ENCODE results near the gene SDR42E1.
"Not testable (repeated sequence)": the region's sequence is repeated elsewhere in the genome, so short reads cannot be mapped to it uniquely, and the experiment has no call there.

The SDR42E1 gene

DNA sequence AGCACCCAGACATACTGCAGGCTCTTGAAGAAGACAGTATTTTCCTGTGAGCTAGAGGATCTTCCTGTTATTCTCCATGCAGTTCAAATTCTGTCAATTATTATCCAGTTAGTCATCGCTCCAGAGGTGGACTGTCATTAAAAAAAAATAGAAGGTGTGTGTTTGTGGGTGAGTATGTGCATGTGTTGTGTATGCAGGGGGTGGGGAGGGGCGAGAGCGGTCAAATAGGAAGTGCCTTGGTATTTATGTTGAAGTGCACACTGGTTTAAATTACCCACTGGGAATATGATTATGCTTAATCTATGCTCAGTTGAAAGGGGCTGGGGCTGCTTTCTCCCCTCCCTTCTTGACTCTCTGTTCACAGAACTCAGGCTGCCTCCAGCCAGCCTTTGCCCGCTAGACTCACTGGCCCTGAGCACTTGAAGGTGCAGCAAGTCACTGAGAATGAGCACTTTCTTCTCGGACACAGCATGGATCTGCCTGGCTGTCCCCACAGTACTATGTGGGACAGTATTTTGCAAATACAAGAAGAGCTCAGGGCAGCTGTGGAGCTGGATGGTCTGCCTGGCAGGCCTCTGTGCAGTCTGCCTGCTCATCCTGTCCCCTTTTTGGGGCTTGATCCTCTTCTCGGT, 23.8 kb upstream of the SDR42E1 start, which contains the start of gene HSD17B2:
Gene HSD17B2 (plus strand): TSS at position 273 of the 632 bp plus-strand sequence. CDS start 172 bp downstream, at position 445.
- no peak for DNase-seq

DNA sequence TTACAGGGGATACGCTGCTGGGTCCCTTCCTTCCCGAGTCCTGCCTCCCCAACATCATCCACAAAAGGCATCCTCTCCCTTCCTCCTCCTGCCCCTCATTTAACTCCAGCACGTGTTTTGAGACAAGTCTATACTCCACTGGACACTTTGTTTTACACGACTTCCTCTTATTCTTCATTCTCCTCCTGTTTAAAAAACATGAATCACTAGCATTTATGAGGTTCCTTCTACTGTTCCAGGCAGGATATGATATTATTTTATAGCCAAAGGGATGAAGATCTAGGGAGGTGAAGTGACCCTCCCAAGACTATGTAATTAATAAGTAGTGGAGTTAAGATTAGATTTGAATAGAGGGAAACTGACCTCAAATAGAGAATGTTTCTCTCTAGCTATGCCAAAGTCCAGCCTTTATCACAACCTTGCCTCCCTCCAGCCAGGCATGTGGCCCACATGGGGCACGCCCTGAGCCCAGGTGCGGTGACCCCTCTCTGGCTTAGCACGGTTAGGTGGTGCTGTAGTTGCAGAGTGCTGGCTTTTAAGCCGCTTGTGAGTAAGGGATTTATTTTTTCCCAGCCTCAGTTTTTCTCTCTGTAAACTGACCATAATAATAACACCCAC, 22.5 kb upstream of the SDR42E1 start:
- no peak for DNase-seq

DNA sequence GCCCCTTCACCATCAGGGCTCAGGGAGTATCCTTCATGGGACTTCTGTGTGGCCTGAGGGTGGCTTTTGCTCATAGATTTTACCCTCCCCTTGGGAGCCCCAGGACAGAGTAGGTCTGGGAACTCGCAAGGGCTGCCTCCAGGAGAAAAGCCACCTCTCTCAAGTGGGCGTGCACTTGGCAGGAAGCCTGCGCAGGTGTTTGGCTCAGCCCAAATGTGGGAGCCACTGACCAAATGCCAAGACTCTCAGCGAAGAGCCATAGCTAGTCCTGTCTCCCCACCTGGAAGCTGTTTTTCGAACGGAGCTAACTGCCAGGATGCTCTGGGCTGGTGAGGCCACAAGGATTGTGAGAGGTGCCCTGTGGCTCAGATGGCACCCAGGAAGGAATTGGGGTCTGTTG, 21.7 kb upstream of the SDR42E1 start:
- no peak for DNase-seq

DNA sequence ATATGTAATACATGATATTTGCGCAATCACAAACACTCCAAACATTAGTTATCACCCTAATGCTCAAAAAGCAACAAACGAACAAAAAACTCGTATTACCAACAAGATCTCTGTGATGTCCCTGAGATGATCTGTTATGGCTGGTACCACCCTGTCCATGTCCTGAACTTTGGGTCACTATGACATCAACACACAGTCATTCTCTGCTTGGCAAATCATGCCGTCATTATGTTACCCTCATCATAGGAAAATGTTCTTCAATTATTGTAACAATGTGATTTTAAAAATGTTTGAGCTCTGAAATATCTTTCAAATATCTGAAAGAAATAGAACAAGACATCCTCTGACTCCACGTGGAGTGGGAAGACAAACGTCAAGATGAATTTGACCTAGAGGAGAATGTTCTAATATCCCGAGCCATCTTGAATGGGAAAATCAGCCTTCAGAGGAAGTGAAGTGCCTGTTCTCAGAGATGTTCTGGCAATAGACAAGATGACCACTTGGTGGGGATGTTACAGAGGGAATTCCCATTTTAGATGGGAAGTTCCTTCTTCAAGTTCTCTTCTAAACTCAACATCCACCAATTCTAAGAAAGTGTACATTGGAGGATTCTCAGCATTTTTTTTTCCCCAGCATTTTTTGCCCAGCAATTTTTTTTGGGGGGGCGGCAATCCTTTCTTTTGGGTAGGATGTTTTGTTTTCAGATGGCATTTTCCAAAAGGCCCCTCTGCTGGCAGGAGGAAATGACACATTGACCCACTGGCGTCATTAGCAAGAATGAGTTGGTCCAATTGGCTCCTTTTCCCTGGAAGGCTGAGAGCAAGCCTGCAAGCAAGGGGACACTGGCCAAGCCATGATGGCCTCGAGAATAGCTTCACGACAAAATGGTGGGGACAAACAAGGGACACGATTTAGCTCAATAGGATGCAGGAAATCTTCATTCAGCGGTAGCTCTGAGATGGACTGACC, 20.1 kb upstream of the SDR42E1 start:
- DNase-seq, result no peak

DNA sequence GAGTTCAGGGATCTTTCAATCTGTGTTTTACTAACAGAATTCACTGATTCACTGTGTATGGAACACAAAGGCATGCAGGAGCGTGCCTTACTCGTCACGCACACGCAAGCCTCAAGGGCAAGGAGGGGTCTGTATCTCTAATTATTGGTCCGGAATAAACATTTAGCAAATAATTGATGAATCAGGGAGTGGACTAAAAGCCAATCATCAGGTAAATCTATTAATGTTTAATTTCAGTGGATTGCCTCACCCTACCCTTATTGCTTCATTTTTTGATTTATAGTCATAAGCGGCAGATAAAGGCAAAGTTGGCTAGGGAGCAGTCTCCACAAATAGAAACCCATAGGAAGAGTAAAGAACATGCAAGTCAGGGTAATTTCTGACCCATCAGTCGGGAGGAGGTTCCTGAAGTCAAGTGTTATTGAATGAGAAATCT, 16.4 kb upstream of the SDR42E1 start:
- DNase-seq, result no peak

DNA sequence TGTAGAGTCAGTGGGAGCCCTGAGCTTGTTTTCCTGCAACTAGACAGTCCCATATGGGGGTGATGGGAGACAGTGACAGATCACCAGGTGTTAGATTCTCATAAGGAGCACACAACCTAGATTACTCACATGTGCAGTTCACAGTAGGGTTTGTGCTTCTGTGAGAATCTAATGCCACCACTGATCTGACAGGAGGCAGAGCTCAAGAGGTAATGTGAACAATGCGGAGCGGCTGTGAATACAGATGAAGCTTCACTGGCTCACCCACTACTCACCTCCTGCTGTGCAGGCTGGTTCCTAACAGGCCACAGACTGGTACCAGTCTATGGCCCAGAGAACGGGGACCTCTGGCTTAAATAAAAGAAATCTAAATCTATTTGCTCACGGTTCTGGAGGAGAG, 13.6 kb upstream of the SDR42E1 start:
- DNase-seq, result no peak

DNA sequence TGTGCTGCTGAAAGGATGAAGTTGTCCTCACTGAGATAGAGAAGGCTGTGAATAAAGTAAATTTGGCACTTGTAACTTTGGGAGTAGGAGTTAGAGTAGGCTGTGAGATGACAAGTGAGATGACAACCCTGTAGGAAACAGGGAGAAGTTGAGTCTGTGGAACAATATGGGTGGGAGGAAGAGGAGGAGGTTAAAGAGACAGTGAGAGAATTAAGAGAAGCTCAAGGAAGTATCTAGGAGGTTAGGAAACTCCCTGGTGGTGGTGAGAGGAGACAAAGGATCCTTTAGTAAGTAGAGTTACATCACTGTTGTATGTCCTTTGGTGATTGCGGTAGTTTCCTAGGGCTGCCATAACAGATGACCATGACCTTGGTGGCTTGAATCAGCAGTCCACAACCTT, 13.0 kb upstream of the SDR42E1 start:
- DNase-seq, result no peak

DNA sequence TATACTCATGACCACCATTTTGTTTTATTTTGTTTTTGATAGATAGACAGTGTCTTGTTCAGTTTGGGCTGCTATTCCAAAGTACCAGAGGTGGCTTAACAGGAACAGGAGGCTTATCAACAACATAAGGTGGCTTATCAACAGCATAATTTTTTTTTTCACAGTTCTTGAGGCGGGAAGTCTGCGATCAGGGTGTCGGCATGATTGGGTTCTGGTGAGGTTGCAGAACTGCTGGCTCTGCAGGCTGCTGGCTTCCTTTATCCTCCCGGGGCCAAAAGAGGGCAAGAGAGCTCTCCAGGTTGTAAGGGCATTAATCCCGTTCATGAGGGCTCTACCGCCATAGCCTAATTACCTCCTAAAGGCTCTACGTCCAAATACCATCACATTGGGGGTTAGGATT, 11.9 kb upstream of the SDR42E1 start:
- no peak for DNase-seq

DNA sequence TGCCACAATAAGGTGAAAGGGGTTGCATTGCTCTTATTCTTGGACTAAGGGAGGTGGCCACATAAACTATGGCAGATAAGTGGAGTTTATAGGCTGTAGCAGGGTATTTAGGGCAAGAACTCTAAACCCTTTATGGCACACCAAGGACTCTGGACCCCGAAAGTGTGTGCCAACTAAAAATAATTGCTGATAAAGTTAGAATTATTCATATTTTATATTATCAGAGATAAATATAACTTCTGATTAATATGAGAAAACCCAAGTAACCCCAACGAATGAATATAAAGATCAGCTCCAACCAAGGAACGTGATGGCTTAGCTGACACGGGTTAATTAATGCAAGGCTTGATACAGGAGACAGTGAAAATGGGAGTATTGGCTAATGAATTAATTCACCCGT, 8.8 kb upstream of the SDR42E1 start:
- no peak for DNase-seq

DNA sequence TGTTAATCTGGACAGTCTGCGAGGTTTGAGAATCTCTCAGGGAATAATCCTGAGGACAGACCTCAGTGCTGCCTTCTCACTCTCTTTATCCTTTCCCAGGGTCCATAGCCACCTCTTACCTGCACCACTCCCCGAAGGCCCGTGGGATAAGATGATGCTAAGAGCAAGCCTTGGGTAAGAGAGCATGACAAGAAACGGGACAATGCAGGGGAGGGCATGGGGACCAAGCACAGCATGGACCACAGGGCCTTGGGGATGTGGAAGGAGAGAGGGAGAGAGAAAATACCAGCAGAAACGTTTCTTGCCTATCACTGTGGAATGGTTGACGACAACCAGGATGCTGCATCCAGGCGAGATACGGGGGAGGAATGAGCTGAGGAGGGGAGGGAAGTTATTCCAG, 8.3 kb upstream of the SDR42E1 start:
- no peak for DNase-seq

DNA sequence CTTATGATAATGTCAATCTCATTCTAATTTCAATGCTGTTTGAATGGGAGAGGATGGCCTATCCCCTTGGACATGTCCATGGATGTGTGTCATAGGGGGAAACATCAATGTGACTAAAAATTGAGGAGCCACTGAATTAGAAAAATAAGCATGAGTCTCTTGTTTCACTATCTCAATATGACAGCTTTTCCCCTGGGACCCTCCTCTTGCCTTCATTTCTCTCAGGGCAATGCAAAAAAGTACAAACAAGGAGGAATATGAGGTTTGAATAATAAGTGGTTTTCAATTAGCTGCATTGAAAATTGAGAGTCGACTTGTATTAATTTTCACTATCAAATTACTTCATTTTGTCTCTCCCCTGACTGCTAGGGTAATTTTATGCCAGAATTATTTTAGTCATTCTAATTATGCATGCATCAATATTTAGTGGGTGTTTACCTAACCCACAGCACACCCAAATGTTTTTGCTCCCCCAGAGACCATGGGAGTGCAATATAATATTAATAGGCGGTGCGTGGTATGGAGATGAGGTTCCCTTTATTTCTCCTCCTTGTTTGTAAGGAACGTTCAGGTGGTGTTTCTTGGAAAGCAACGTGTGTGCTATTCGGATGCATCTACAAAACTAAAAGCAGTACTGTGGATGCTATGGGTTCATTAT, 6.8 kb upstream of the SDR42E1 start:
- no peak for DNase-seq

DNA sequence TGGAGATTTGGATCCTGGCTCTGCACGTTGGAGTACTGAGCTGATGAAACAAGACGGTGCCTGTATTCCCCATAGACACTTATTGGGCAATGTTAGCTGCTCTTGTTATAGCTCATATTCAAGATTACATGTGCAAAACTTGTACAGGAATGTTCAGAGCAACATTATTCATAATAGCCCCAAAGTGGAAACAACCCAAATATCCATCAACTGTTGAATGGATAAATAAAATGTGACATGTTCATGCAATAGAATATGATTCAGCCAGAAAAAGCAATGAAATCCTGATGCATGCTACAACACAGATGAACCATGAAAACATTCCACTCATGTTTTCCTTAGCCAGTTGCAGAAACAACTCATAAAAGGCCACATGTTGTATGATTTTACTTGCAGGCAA, 5.7 kb upstream of the SDR42E1 start:
- DNase-seq, result no peak

DNA sequence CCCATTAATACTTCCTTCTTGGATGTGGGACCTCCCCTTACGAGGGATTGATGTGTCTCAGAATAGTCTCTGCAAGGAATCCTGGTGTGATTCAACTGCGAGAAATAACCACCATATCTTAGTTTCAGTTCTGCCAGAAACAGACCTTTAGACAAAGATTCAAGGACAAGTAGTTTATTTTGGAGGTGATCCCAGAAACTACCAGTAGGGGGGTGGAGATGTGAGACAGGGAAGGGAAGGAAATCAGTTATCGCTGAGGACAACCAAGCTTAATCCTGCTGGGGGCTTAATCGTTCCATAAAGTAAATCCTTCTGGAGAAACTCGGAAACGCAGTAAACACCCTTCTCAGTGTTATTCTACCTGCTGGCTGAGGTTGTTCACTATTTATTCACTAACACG, 5.0 kb upstream of the SDR42E1 start:
- DNase-seq, result no peak

DNA sequence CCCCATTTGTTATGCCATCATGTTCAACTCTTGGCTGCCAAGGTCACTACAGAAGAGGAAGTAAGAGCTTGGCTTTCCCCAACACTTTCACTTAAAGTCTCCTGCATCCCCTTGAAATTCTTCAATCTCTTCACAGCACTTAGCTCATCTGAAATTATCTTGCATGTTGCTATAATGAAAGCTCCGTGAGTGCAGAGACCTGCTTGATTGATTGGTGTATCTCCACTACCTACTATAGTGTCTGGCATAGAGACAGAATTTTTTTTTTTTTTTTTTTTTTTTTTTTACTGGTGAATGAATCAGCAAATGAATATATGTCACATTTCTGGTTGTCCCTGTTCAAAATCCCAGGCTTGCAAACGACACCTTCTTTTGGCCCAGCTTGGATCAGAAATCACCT, 1.9 kb upstream of the SDR42E1 start:
- no peak for DNase-seq

DNA sequence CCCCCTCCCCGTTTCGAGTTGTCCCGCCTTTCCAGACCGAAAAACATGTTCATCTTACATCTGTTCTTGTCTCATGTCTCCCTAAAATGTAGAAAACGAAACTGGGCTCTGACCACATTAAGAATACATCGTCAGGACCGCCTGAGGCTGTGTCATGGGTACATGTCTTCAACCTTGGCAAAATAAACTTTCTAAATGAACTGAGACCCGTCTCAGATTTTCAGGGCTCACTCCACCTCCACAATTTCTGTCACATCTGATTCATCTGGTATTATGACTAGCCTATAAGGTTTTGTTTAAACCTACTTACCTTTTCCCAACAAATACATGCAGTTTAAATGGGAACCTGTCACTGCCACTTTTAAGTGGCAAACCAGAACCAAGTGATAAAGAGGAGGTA, 621 bp downstream of the SDR42E1 start:
- no peak for DNase-seq

DNA sequence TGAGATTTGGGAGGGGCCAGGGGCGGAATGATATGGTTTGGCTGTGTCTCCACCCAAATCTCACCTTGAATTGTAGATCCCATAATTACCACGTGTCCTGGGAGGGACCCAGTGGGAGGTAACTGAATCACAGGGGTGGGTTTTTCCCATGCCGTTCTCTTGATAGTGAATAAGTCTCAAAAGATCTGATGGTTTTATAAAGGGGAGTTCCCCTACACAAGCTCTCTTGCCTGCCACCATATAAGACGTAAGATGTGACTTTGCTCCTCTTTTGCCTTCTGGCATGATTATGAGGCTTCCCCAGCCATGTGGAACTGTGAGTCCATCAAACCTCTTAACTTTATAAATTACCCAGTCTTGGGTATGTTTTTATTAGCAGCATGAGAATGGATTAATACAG, 1.5 kb downstream of the SDR42E1 start:
- DNase-seq, result not testable (repeated sequence)

DNA sequence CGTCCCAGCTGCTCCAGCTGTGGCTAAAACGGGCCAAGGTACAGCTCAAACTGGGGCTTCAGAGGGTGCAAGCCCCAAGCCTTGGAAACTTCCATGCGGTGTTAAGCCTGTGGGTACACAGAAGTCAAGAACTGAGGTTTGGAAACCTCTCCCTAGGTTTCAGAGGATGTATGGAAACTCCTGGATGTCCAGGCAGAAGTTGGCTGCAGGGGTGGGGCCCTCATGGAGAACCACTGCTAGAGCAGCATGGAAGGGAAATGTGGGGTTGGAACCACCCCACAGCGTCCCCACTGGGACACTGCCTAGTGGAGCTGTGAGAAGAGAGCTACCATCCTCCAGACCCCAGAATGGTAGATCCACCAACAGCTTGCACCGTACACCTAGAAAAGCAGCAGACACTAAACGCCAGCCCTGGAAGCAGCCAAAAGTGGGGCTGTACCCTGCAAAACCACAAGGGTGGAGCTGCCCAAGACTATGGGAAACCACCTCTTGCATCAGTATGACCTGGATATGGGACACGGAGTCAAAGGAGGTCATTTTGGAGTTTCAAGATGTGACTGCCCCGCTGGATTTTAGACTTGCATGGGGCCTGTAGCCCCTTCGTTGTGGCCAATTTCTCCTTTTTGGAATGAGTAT, 2.2 kb downstream of the SDR42E1 start:
- no peak for DNase-seq

DNA sequence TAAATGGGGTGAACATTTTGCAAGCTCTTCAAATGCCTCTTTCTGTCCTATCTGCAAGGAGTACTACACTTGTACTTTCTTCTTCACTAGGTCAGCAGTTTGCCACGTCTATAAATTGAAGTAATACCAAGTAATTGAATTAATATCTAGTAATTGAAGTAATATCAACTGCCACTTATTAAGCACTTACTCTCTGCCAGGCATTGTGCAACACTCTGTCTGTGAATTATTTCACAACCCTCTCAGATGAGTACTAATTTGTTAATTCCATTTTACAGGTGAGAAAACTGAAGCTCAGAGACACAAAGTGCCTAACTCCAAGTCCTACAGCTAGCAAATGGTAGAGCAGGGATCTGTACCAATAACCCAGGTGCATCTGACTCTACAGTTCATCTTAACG, 4.1 kb downstream of the SDR42E1 start:
- no peak for DNase-seq

DNA sequence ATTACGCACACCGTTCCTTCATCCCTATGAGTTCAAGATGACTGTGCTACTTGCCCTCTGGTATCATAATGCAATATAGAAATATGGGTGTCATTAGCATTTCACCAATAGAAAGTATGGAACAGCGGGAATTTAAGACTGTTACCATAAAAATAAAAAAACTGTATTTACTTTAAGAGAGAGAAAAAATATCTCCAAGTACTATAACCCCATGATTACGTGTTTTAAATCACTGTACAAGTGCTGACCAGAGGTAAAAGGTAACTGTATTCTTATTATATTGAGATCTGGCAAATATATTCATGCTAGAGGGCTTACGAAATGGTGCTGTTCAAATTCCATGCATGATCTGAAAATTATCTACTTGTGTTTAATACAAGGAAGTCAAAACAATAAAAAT, 5.2 kb downstream of the SDR42E1 start:
- no peak for DNase-seq

DNA sequence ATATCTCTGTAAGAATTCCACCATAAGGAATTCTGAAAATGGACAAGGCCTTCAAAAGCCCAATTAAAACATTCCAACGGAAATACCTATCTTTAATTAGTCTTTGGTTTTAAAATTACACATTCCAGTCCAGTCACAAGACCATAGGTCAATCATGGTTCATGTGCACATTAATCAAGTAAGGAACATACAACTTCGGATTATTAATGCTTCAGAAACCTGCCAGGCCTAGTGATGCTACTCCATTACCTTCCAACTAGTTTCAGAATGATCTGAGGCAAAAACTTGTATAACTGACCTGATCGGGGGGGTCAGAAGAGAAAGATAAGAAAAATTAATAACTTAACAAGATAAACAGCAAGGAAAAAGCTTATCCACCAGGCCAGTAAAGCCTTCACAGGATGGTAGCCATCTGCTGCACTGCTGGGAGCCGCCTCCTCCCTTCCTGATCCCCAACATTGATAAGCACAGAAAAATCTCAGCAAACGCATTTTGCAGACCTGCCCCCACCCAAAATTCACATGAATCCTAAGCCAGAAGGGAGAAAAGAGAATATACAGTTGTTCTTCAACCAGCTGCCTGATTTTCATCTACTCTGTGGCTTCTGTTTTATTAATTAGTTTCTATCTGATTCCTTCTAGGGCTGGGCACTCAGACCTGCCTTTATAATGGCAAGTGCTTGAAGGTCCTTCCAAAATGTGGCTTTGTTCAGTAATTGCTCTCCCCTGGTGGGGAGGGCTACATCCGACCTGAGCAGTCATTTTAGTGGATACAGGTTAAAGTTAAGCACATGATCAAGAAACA, 6.0 kb downstream of the SDR42E1 start:
- DNase-seq, result no peak

DNA sequence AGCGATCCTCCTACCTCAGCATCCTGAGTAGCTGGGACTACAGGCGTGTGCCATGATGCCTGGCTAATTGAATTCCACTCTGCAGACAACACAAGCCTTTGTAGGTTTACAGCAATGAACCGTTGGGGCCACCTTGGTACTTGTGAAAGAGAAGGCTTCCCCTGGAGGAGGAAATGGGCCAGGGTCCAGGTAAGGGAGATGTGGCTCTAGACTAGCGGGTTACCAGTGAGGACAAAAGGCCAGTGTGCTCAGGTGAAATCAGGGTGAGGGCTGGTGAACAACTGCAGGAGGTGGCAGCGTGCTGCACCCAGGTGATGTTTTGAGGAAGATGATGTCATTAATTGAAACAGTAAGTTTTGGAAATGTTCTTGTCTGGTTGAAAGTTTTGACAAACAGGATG, 6.7 kb downstream of the SDR42E1 start:
- no peak for DNase-seq

DNA sequence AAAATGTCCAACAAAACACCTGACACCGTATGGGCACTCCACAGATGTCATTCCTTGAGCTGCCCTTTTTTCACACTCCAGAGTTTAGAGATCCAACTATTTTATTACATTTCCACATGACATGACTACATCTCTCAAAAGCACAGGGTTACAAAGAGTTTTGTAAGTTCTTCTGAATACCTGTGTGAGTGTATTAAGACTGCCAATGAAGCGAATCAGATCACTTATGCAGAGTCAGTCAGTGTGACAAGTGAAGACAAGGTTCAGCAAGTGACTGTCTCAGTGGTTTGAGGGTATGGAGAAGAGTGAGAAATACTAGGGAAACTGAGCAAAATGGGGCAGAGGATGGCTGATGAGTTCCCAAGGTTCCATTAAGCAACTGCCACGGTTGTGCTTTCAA, 8.4 kb downstream of the SDR42E1 start:
- DNase-seq, result no peak

Measured in NCI-H187 treated with DMSO at 0.1 percent for 48 hours (cell line).